ENCODE measurements around the gene HMGXB4. TPM values are rescaled to one million over a fixed set of nuclear protein-coding genes. Genes with fewer than 3 reads are reported as not detected.

Gene HMGXB4
- total and polyA plus RNA-seq, 2 of the 8 experiments (the other 6 are each of a cell fraction or from before 2014, with no cell fraction given): 20.9 to 41.3 TPM

DNA sequence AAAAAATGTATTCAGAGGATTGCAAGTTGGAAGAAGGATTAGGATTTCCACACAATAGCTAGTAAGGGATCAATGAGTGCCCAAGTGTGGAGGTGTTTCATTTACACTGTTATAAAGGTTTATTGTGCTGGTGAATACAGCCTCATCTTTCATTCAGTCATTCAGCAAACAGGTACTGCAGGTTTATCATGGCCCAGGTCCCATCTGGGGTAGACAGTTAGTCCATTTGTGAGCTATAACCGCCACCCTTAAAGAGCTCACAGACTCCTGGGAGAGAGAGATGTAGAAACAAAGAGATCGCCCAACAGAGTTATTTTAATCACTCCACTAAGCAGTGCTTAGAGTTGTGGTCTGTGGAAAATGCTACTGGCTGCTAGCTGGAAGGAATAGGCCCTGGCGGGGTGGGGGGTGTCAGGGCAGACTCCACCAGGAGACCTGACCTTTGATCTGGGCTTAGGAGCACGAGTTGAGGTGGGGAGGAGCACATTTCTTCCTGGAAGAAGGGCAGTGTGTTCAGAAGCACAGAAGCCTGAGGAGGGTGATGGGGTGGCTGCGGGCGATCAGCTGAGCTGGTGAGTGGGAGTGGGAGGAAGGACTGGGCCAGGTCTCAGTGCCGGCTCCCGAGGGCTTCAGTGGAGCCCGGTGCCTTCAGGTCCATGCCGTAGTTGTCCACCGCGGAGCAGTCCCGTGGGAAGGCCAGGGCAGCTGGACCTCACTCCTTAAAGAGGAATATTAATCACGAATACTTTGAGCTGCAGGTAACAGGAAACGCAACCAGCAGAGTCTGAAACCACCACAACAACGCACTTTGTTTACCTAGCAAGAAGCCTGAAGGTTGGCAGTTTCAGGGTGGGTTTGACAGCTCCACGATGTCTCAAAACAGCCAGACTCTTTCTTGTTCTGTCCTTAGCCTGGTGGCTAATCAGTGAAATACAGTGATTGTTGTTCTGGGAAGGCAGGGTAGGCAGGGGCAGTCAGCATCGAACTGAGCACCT, 53.6 kb downstream of the HMGXB4 start:
- no peak overlapping the region for H2BK12ac ChIP-seq (ENCODE audit: low read depth, low read length)
- POLR2A ChIA-PET (ENCODE audit: partially characterized antibody): interaction anchor here (0.8 kb wide), 1 partner anchor 11 kb away, joined by 4 read pairs; the partner anchor contains the start of gene TOM1
- H2BK20ac ChIP-seq (ENCODE audit: low read length): no peak overlapping the region
- peaks cover 7% of the 10 kb centered on the region for H3K79me1 ChIP-seq (ENCODE audit: low read depth, low read length)
- no peak overlapping the region; the same call in 1 of the 2 replicates for H2AK5ac ChIP-seq (ENCODE audit: low read depth, low read length)
- no peak overlapping the region for H2AFZ ChIP-seq (ENCODE audit: low read length)
- CTCF ChIA-PET (ENCODE audit: partially characterized antibody): interaction anchor here (0.8 to 1.9 kb wide), 6 partner anchors 9 to 71 kb away, joined by 3 to 7 read pairs (median 3); partner anchors contain the start of gene TOM1
- H3K4me1 ChIP-seq (replicated peaks in 1 of 4; ENCODE audit: control insufficient read depth in 3 of 4, insufficient read depth in 4 of 4, low read length in 3 of 4): peaks cover 0 to 2% (median 0%) of the 10 kb centered on the region in 4 experiments; a peak in 3 of 7 replicates
- no peaks in the 10 kb centered on the region for H3K27me3 ChIP-seq (replicated peaks in 1 of 4; ENCODE audit: control insufficient read depth in 3 of 4, extremely low read depth in 1 of 4, insufficient read depth in 3 of 4, low read length in 3 of 4)
- 87% methylated on average over 18 of the region's 18 CpGs; no CpG with 5 or more reads in 1 of the 2 experiments for WGBS, 2 experiments (ENCODE audit: extremely low coverage in 1 of 2, insufficient coverage in 1 of 2, insufficient read length in 1 of 2, insufficient replicate concordance in 2 of 2, low coverage in 1 of 2, low lambda C conversion rate in 2 of 2, missing lambda C conversion rate in 1 of 2)
- no peak overlapping the region for H3K4me3 ChIP-seq (ENCODE audit: extremely low read depth in 1 of 4, insufficient read depth in 2 of 4, low read depth in 3 of 4, low read length in 4 of 4)
- H4K5ac ChIP-seq (ENCODE audit: insufficient read length, low read depth, low read length): no peak overlapping the region
- no peak overlapping the region for H3K56ac ChIP-seq (replicated peaks; ENCODE audit: insufficient read length, low read depth, low read length)
- peaks cover 2 to 4% of the 10 kb centered on the region in 2 experiments for H4K20me1 ChIP-seq (replicated peaks in 1 of 2; ENCODE audit: control insufficient read depth in 1 of 2, insufficient read depth in 2 of 2, low read length in 2 of 2)
- H2BK120ac ChIP-seq (replicated peaks; ENCODE audit: low read depth, low read length): no peak overlapping the region
- no peak overlapping the region for H2BK15ac ChIP-seq (ENCODE audit: low read length)
- H3K9me3 ChIP-seq (ENCODE audit: insufficient read depth in 2 of 2, low read depth in 1 of 2, low read length in 1 of 2): no peaks in the 10 kb centered on the region
- H4K8ac ChIP-seq (ENCODE audit: extremely low read depth, insufficient read depth, low read length): no peak overlapping the region
- H3K23me2 ChIP-seq (ENCODE audit: low read depth, low read length): no peaks in the 10 kb centered on the region
- no peak for TF ChIP-seq CBX5 (IDR thresholded peaks at IDR 0.05; ENCODE audit: low read depth, low read length)
- TF ChIP-seq NANOG (IDR thresholded peaks at IDR 0.05; ENCODE audit: insufficient read depth, low read depth, low read length, poor library complexity, severe bottlenecking): no peak
- FAIRE-seq (no peak), DNase-seq (ENCODE audit: low read depth in 1 of 2, low spot score in 2 of 2) (no peak)
- no peak overlapping the region for H2BK5ac ChIP-seq (ENCODE audit: low read depth, low read length)
- H3K79me2 ChIP-seq (ENCODE audit: control insufficient read depth in 1 of 2, insufficient read depth in 2 of 2, low read length in 2 of 2): no peaks in the 10 kb centered on the region
- H4K91ac ChIP-seq (replicated peaks; ENCODE audit: insufficient read length, low read length): no peak overlapping the region
- no peak overlapping the region for H3K27ac ChIP-seq (ENCODE audit: low read depth, low read length)
- no peak overlapping the region for H3K23ac ChIP-seq (ENCODE audit: insufficient read length)
- H3K4ac ChIP-seq (replicated peaks; ENCODE audit: insufficient read length, low read depth, low read length): no peak overlapping the region
- H3K9ac ChIP-seq (replicated peaks in 1 of 4; ENCODE audit: extremely low read depth in 1 of 4, low read depth in 3 of 4, low read length in 3 of 4): no peak overlapping the region
- no peaks in the 10 kb centered on the region for H3K36me3 ChIP-seq (ENCODE audit: control insufficient read depth in 2 of 4, insufficient read depth in 4 of 4, low read length in 3 of 4)
- H3K4me2 ChIP-seq (ENCODE audit: insufficient read depth in 1 of 2, low read depth in 2 of 2, low read length in 2 of 2): no peak overlapping the region
- no peak overlapping the region for H3K18ac ChIP-seq (ENCODE audit: extremely low read depth, low read length)
- no peak overlapping the region for H3K14ac ChIP-seq (ENCODE audit: insufficient read length)

Measured in H1 (cell line).